HL-60 (cell line): ENCODE measurements around the gene ATF3.

Experiments
- DNase-seq, 2 experiments: peaks; one replicate each; pipeline ENCODE4 v3.0.0-alpha.2; 2010 to 2020; ENCODE audit warnings: low read depth in 1 of 2, low spot score in 1 of 2
- H3K27ac ChIP-seq: fragments of 250-450 bp; sonication (Bioruptor Pico); replicated peaks from 2 replicates; pipeline ENCODE4 v1.5.1; 2020; ENCODE audit warnings: mild to moderate bottlenecking, moderate library complexity
- H3K27me3 ChIP-seq: fragments of 250-450 bp; sonication (Bioruptor Pico); 2 replicates; pipeline ENCODE4 v1.5.1; 2021; ENCODE audit warnings: mild to moderate bottlenecking, moderate library complexity; ENCODE audit not compliant: insufficient read depth, poor library complexity, severe bottlenecking
- H3K4me3 ChIP-seq: replicated peaks from 2 replicates; pipeline ENCODE4 v1.5.1; 2011; ENCODE audit warnings: mild to moderate bottlenecking, control low read depth, low read length; ENCODE audit not compliant: insufficient read depth
- CTCF ChIP-seq: IDR thresholded peaks from one replicate; pipeline ENCODE4 v1.5.1; 2011; ENCODE audit warnings: low read length, control low read depth, inconsistent platforms; ENCODE audit not compliant: insufficient read depth
- GABPA ChIP-seq: IDR thresholded peaks from 2 replicates; pipeline ENCODE4 v1.6.1; 2012; ENCODE audit warnings: low read depth
- POLR2AphosphoS5 ChIP-seq: IDR thresholded peaks from 2 replicates; pipeline ENCODE4 v1.6.1; 2012; ENCODE audit warnings: low read depth
- SPI1 ChIP-seq: IDR thresholded peaks from 2 replicates; pipeline ENCODE4 v1.6.1; 2012; ENCODE audit warnings: low read depth, mild to moderate bottlenecking, borderline replicate concordance
- TF ChIP-seq, protein P1 (sequence below): IDR thresholded peaks from 2 replicates; pipeline ENCODE4 v1.6.1; 2012; ENCODE audit warnings: low read depth; ENCODE audit not compliant: insufficient replicate concordance

Gene ATF3

DNA sequence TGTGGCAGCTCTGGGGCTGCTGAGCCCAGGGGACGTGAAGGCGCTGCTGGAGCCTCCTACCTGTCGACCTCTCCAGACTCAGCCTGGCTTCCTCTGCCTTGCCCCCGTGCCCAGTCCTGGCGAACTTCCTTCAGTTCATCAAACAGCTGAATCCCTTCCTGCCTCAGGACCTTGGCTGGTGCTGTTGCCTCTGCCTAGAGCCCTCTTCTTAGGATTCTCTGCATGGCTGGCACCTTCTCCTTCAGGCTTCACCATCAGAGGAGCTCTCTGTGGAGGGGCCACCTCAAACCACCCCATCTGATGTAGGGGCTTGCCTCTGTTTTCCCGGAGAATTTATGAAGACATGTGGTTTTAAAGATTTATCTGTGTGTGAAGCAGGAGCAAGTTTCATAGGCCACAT lies 23.4 kb upstream of the ATF3 start:
- H3K4me3 ChIP-seq, result no peak overlapping the region
- no peak for DNase-seq
- TF ChIP-seq GABPA (no peak), CTCF (no peak), SPI1 (no peak), POLR2AphosphoS5 (no peak)
- TF ChIP-seq, protein P1, sequence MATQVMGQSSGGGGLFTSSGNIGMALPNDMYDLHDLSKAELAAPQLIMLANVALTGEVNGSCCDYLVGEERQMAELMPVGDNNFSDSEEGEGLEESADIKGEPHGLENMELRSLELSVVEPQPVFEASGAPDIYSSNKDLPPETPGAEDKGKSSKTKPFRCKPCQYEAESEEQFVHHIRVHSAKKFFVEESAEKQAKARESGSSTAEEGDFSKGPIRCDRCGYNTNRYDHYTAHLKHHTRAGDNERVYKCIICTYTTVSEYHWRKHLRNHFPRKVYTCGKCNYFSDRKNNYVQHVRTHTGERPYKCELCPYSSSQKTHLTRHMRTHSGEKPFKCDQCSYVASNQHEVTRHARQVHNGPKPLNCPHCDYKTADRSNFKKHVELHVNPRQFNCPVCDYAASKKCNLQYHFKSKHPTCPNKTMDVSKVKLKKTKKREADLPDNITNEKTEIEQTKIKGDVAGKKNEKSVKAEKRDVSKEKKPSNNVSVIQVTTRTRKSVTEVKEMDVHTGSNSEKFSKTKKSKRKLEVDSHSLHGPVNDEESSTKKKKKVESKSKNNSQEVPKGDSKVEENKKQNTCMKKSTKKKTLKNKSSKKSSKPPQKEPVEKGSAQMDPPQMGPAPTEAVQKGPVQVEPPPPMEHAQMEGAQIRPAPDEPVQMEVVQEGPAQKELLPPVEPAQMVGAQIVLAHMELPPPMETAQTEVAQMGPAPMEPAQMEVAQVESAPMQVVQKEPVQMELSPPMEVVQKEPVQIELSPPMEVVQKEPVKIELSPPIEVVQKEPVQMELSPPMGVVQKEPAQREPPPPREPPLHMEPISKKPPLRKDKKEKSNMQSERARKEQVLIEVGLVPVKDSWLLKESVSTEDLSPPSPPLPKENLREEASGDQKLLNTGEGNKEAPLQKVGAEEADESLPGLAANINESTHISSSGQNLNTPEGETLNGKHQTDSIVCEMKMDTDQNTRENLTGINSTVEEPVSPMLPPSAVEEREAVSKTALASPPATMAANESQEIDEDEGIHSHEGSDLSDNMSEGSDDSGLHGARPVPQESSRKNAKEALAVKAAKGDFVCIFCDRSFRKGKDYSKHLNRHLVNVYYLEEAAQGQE, result no peak
- H3K27me3 ChIP-seq, result no peaks in the 10 kb centered on the region
- no peak overlapping the region for H3K27ac ChIP-seq

- TF ChIP-seq SPI1, result no peak
- TF ChIP-seq, protein P1, result no peak
- TF ChIP-seq POLR2AphosphoS5, result no peak
- TF ChIP-seq GABPA, result no peak
- no peak for TF ChIP-seq CTCF
- DNase-seq, result no peak
- no peaks in the 10 kb centered on the region for H3K27me3 ChIP-seq
Observed at GRCh38 chr1:212586206-212587015, 22.1 kb upstream of the ATF3 start.

GRCh38 chr1:212587016-212587887 lies 21.3 kb upstream of the ATF3 start:
- DNase-seq, result no peak
- TF ChIP-seq CTCF (no peak), SPI1 (no peak), POLR2AphosphoS5 (no peak), GABPA (no peak)
- TF ChIP-seq, protein P1, result no peak
- no peaks in the 10 kb centered on the region for H3K27me3 ChIP-seq
- no peak overlapping the region for H3K27ac ChIP-seq
- no peak overlapping the region for H3K4me3 ChIP-seq

More at GRCh38 chr1:212586206-212587015, 22.1 kb upstream of the ATF3 start:
- Histone ChIP-seq H3K4me3 (no peak overlapping the region), H3K27ac (no peak overlapping the region)
